SW 1271 (cell line): ENCODE measurements around the gene CYSRT1.
"Not testable (repeated sequence)": the region's sequence is repeated elsewhere in the genome, so short reads cannot be mapped to it uniquely, and the experiment has no call there.

Source experiments
- DNase-seq, 2 experiments: peaks; one replicate each; lab custom pipeline; 2025; lab: John Stamatoyannopoulos, UW

Gene CYSRT1

GRCh38 chr9:137237759-137238726 lies 13.1 kb downstream of the CYSRT1 start:
- peak in 1 of 2 experiments; percentile 29 for DNase-seq

- DNase-seq = not testable (repeated sequence)
Measured at GRCh38 chr9:137239541-137240200, 14.7 kb downstream of the CYSRT1 start.

- peak in 1 of 2 experiments; percentile 70 for DNase-seq
Measured at GRCh38 chr9:137240318-137240840, 15.4 kb downstream of the CYSRT1 start.

GRCh38 chr9:137240841-137241489 lies 16.0 kb downstream of the CYSRT1 start, which contains the start of gene TUBB4B:
TUBB4B (plus strand) TSS chr9:137241287; CDS start chr9:137241361, 74 bp downstream.
- peak; percentile 99 to 100 for DNase-seq

GRCh38 chr9:137241490-137242268 lies 16.7 kb downstream of the CYSRT1 start:
- no peak for DNase-seq

- no peak for DNase-seq
Measured at GRCh38 chr9:137242269-137243203, 17.6 kb downstream of the CYSRT1 start.

- not testable (repeated sequence) for DNase-seq
Measured at GRCh38 chr9:137243266-137243625, 18.3 kb downstream of the CYSRT1 start.

- DNase-seq = no peak
Measured at GRCh38 chr9:137243626-137244485, 18.9 kb downstream of the CYSRT1 start.

- no peak for DNase-seq
Measured at GRCh38 chr9:137244486-137245449, 19.8 kb downstream of the CYSRT1 start.

GRCh38 chr9:137245450-137246421 lies 20.8 kb downstream of the CYSRT1 start:
- DNase-seq = no peak

GRCh38 chr9:137247135-137247915 lies 22.4 kb downstream of the CYSRT1 start:
- DNase-seq = no peak

- DNase-seq = no peak
Measured at GRCh38 chr9:137247916-137248175, 22.9 kb downstream of the CYSRT1 start.

- no peak for DNase-seq
Measured at GRCh38 chr9:137250329-137251193, 25.6 kb downstream of the CYSRT1 start.

GRCh38 chr9:137251194-137251461 lies 26.2 kb downstream of the CYSRT1 start, which contains the start of gene STPG3:
STPG3 (plus strand) TSS chr9:137251286; CDS start chr9:137251287, 1 bp downstream.
- no peak for DNase-seq

- no peak for DNase-seq
Measured at GRCh38 chr9:137251490-137252268, 26.7 kb downstream of the CYSRT1 start.
